ENCODE data around the gene SCUBE1. TPM values are rescaled to one million over a fixed set of nuclear protein-coding genes. Genes with fewer than 3 reads are reported as not detected.

The SCUBE1 gene
- total and polyA plus RNA-seq, 2 of the 4 experiments (the other 2 are of a cell fraction): not detected

GRCh38 chr22:43228330-43228729, 114.8 kb downstream of the SCUBE1 start:
- BruUV-seq (replicated peaks): no TSS peak
- Histone ChIP-seq H3K4ac (ENCODE audit: low read depth, low read length) (no peak overlapping the region), H2BK15ac (ENCODE audit: low read depth, low read length) (no peak overlapping the region), H3K18ac (ENCODE audit: low read depth, low read length) (no peak overlapping the region), H4K8ac (ENCODE audit: low read depth in 2 of 2, low read length in 2 of 2) (no peak overlapping the region), H4K91ac (ENCODE audit: insufficient read depth, low read depth, low read length) (no peak overlapping the region), H3K79me1 (ENCODE audit: low read depth in 1 of 2, low read length in 2 of 2) (no peaks in the 10 kb centered on the region), H3K4me3 (ENCODE audit: insufficient read depth, low read depth, low read length) (no peak overlapping the region), H3K4me2 (ENCODE audit: low read depth, low read length) (no peak overlapping the region), H3K27ac (ENCODE audit: insufficient read depth, low read length) (no peak overlapping the region), H3K36me3 (ENCODE audit: control insufficient read depth, insufficient read depth, low read length) (no peaks in the 10 kb centered on the region), H3K9me1 (ENCODE audit: insufficient read depth, low read length) (no peaks in the 10 kb centered on the region), H3K56ac (ENCODE audit: extremely low read depth, insufficient read depth, low read length) (no peak overlapping the region), H3K23ac (ENCODE audit: low read depth, low read length) (no peak overlapping the region), H2BK120ac (ENCODE audit: low read depth, low read length) (no peak overlapping the region), H3K4me1 (ENCODE audit: control insufficient read depth, insufficient read depth, low read length) (no peaks in the 10 kb centered on the region; the same call in 1 of the 2 replicates), H3K9ac (ENCODE audit: low read depth, low read length) (no peak overlapping the region), H2BK20ac (ENCODE audit: low read depth, low read length) (no peak overlapping the region), H4K20me1 (ENCODE audit: insufficient read depth, low read length) (no peaks in the 10 kb centered on the region), H2AK9ac (replicated peaks; ENCODE audit: low read depth, low read length, poor library complexity) (peak overlapping the region; percentile 20), H3K27me3 (ENCODE audit: control insufficient read depth, insufficient read depth, low read length) (peaks cover 37% of the 10 kb centered on the region), H2BK5ac (ENCODE audit: low read depth, low read length, poor library complexity, severe bottlenecking) (no peak overlapping the region), H3K14ac (replicated peaks; ENCODE audit: low read depth, low read length) (no peak overlapping the region), H2AK5ac (ENCODE audit: low read depth, low read length) (no peak overlapping the region), H3K9me3 (ENCODE audit: control insufficient read depth, insufficient read depth, low read length) (no peaks in the 10 kb centered on the region), H2AFZ (replicated peaks; ENCODE audit: low read length, poor library complexity) (no peak overlapping the region), H4K5ac (ENCODE audit: low read depth, low read length) (no peak overlapping the region)
- peak; percentile 10 for DNase-seq
- in situ Hi-C loops (cut with MboI; ENCODE audit: low sequenced_read_pairs) (no loop called here), dilution Hi-C loops (cut with HindIII; ENCODE audit: low sequenced_read_pairs, unreplicated experiment) (no loop called here), intact Hi-C loops (cut with micrococcal nuclease) (no loop called here)
- TF ChIP-seq RFX5 (IDR thresholded peaks at IDR 0.05; ENCODE audit: low read depth, low read length) (no peak), MXI1 (IDR thresholded peaks at IDR 0.05; ENCODE audit: borderline replicate concordance, low read depth, low read length) (no peak), RAD21 (IDR thresholded peaks at IDR 0.05; ENCODE audit: low read length) (peak; percentile 42), CHD1 (IDR thresholded peaks at IDR 0.05; ENCODE audit: low read depth, low read length) (no peak)
- TF ChIP-seq, protein P1, sequence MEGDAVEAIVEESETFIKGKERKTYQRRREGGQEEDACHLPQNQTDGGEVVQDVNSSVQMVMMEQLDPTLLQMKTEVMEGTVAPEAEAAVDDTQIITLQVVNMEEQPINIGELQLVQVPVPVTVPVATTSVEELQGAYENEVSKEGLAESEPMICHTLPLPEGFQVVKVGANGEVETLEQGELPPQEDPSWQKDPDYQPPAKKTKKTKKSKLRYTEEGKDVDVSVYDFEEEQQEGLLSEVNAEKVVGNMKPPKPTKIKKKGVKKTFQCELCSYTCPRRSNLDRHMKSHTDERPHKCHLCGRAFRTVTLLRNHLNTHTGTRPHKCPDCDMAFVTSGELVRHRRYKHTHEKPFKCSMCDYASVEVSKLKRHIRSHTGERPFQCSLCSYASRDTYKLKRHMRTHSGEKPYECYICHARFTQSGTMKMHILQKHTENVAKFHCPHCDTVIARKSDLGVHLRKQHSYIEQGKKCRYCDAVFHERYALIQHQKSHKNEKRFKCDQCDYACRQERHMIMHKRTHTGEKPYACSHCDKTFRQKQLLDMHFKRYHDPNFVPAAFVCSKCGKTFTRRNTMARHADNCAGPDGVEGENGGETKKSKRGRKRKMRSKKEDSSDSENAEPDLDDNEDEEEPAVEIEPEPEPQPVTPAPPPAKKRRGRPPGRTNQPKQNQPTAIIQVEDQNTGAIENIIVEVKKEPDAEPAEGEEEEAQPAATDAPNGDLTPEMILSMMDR (conservative IDR thresholded peaks at IDR 0.05; ENCODE audit: low read depth, low read length): peak; percentile 40
- TF ChIP-seq, protein P2, sequence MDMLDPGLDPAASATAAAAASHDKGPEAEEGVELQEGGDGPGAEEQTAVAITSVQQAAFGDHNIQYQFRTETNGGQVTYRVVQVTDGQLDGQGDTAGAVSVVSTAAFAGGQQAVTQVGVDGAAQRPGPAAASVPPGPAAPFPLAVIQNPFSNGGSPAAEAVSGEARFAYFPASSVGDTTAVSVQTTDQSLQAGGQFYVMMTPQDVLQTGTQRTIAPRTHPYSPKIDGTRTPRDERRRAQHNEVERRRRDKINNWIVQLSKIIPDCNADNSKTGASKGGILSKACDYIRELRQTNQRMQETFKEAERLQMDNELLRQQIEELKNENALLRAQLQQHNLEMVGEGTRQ (IDR thresholded peaks at IDR 0.05; ENCODE audit: low read depth, low read length): no peak
- WGBS, 2 experiments (ENCODE audit: extremely low coverage in 2 of 2, insufficient read length in 1 of 2): 81% methylated on average over 3 of the region's 8 CpGs; no CpG with 5 or more reads in 1 of the 2 experiments
- POLR2A ChIA-PET (ENCODE audit: unreplicated experiment): no interaction called here
- CTCF ChIA-PET: no interaction called here
- ATAC-seq (ENCODE audit: low read depth): no peak

All from IMR-90 (cell line).